ENCODE results near the gene HEATR3.

The HEATR3 gene

GRCh38 chr16:50154420-50154950, 88.7 kb downstream of the HEATR3 start:
- DNase-seq, result no peak

DNA sequence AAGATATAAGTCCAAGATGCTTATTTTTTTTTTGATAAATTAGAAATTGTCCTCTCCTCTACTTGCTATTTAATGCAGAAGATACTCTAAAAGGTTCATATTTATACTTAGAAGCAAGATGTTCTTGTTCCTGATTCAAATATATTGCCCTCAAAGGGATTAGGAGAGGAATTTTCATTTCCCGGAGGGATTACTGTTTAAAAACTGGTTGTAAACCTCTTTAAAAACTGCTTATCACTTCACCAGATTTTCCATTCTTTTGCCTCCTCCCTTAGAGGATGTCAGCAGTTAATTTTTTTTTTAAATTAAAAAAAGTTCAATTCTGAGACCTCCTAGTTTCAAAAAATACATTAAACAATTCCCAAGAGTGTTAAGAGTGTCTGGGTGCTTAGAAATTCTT, 90.2 kb downstream of the HEATR3 start:
- no peak for DNase-seq
